NB4 (cell line): ENCODE results near the gene CPNE5.

ENCODE experiments used
- DNase-seq: peaks from one replicate; pipeline ENCODE4 v3.0.0; 2010; ENCODE audit warnings: low read depth
- H3K4me3 ChIP-seq: one replicate; pipeline ENCODE4 v1.5.1; 2011; ENCODE audit warnings: mild to moderate bottlenecking, low read depth, low read length, moderate library complexity
- MYC ChIP-seq: IDR thresholded peaks from 2 replicates; pipeline ENCODE4 v1.6.1; 2011; ENCODE audit warnings: low read depth, low read length
- POLR2A ChIP-seq: IDR thresholded peaks from 2 replicates; pipeline ENCODE4 v1.6.1; 2011; ENCODE audit warnings: mild to moderate bottlenecking; ENCODE audit not compliant: insufficient read length; ENCODE audit errors: extremely low read depth
- TF ChIP-seq, protein P1 (sequence below): IDR thresholded peaks from one replicate; pipeline ENCODE4 v1.5.1; 2012; ENCODE audit warnings: low read depth, low read length
- TF ChIP-seq, protein P2 (sequence below): IDR thresholded peaks from 2 replicates; pipeline ENCODE4 v1.6.1; 2011; ENCODE audit warnings: low read depth, low read length

The CPNE5 gene

DNA sequence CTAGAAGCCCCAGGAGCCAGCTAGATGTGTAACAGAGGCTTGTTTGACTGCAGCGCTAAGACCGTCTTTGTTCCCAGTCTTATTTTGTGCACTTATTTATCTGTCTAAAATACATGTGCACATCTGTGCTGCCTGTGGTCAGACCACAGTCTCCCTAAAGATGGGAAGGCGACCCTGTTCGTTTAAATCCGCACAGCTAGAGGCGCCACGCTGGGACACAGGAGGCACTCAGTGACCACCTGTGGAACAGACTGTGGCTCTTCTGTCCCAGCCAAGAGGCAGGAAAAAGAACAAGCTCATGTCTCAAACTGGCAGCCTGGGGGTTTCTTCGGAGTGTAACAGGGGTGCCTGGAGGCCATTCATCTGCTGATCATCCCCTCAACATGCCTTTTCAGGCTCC, 66.8 kb downstream of the CPNE5 start:
- no peak overlapping the region for H3K4me3 ChIP-seq
- no peak for DNase-seq
- TF ChIP-seq, protein P1, sequence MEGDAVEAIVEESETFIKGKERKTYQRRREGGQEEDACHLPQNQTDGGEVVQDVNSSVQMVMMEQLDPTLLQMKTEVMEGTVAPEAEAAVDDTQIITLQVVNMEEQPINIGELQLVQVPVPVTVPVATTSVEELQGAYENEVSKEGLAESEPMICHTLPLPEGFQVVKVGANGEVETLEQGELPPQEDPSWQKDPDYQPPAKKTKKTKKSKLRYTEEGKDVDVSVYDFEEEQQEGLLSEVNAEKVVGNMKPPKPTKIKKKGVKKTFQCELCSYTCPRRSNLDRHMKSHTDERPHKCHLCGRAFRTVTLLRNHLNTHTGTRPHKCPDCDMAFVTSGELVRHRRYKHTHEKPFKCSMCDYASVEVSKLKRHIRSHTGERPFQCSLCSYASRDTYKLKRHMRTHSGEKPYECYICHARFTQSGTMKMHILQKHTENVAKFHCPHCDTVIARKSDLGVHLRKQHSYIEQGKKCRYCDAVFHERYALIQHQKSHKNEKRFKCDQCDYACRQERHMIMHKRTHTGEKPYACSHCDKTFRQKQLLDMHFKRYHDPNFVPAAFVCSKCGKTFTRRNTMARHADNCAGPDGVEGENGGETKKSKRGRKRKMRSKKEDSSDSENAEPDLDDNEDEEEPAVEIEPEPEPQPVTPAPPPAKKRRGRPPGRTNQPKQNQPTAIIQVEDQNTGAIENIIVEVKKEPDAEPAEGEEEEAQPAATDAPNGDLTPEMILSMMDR, result no peak
- no peak for TF ChIP-seq POLR2A
- no peak for TF ChIP-seq MYC
- TF ChIP-seq, protein P2, sequence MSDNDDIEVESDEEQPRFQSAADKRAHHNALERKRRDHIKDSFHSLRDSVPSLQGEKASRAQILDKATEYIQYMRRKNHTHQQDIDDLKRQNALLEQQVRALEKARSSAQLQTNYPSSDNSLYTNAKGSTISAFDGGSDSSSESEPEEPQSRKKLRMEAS, result no peak

DNA sequence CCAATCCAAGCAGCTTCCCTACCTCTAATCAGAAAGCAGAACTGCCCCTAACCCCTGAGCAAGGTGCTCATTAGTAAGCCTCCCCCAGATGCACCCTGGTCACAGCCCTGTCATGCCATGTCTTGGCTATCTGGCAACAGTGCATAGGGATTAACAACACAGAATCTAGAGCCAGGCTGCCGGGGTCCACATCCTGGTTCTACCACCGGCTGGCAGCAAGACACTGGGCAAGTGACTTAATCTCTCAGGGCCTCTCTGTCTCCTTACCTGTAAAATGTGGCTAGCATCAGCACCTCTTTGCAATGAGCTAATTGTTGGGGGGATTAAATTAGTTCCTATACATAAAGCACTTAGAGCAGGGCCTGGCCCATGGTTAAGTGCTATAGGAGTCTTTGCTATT, 68.1 kb downstream of the CPNE5 start:
- H3K4me3 ChIP-seq, result no peak overlapping the region
- no peak for DNase-seq
- TF ChIP-seq, protein P2, result no peak
- TF ChIP-seq, protein P1, result no peak
- TF ChIP-seq POLR2A, result no peak
- no peak for TF ChIP-seq MYC

DNA sequence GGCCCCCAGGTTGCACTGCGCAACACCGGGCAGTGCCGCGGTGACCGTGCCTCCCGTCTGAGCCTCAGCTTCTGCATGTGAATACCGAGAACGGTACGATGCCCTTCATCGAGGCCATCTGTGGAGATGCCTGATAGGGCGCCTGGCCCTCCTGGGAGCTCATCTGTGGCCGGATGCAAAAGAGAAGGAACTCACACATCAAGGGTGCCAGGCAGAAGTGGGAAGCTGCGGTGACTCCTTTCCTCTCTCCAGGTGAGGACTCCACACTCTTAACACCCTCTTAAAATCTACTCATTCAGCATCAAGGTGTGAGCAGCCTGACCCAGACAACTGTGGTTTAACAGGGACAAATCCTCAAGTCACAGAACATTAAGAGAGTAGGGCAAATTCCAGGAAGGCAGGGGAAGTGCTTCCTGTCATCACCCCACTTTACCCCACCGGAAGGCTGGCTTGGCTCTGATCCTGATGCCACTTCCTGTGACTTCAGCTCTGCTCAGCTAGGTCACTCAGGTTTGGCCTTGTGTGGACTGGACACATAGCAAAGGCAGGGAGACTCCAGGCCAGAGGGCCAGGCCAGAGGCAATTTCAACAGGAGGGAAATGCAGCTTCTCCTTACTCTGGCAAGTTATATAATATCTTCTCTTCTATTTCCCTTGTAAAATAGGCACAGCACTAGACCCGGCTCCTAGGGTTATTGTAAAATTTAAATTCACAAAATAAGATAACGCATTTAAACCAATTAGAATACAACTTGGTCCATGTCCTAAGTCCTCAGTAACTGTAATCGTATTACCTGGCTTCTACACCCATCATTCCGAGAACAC, 69.4 kb downstream of the CPNE5 start:
- TF ChIP-seq POLR2A, result no peak
- TF ChIP-seq, protein P1, result no peak
- TF ChIP-seq MYC, result 0 out of 2 replicates have a peak, but pooled peaks have one; percentile 37
- TF ChIP-seq, protein P2, result peak; percentile 63
- peak; percentile 42 for DNase-seq
- H3K4me3 ChIP-seq, result no peak overlapping the region

DNA sequence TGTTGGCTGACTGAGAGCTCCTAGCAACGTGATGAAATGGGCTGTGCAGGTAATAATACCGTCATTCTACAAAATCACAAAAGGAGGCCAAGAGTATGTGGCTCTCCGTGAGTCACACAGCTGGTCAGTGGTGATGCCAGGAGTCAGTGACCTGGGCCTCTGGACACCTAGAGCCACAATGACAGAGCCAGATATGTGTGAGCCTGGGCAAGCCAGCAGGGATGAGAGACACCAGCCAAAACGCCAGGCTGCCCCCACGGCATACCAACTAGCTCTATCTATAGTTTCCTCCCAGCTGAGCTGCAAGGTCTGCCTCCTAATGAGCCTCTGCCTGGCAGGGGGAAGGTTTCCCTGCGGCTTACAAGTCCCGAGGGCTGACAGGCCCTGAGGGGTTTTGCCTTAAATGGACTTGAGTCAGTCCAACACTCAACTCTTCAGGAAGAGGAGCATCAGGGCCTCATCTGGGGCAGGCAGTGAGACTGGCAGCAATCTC, 70.0 kb downstream of the CPNE5 start:
- DNase-seq, result peak; percentile 89
- no peak overlapping the region for H3K4me3 ChIP-seq
- TF ChIP-seq POLR2A, result no peak
- no peak for TF ChIP-seq MYC
- TF ChIP-seq, protein P1, result no peak
- TF ChIP-seq, protein P2, result no peak

DNA sequence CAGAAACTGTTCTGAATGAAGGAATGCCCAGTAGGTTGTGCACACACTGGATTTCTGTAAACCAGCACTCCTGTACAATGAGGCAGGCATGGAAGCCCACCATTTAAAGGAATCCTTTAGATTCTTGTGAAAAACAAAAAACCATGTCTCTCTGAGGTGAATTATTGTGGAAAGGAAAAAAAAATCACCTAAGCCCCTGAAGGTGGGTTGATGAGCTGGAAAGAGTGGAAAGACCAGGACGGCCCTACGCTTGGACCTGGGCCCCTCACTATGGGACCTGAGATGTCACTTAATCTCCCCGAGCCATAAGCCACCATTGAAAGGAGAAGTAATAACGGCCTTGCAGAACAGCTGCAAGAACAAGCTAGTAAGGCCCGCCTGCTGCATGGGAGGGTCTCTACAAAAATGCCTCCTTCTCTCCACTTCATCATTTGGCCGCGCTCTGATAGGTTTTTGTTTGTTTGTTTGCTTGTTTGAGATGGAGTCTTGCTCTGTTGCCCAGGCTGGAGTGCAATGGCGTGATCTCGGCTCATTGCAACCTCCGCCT, 72.8 kb downstream of the CPNE5 start:
- TF ChIP-seq, protein P1, result no peak
- TF ChIP-seq POLR2A (no peak), MYC (no peak)
- TF ChIP-seq, protein P2, result no peak
- no peak overlapping the region for H3K4me3 ChIP-seq
- no peak for DNase-seq
